ENCODE data around the gene EFHC2.

EFHC2 gene

GRCh38 chrX:44241546-44241945, 101.9 kb downstream of the EFHC2 start:
- TF ChIP-seq JUND (IDR thresholded peaks at IDR 0.05; ENCODE audit: low read depth): no peak
- no peak for DNase-seq (ENCODE audit: low read depth in 1 of 2, low spot score in 1 of 2)
- in situ Hi-C loops (cut with HindIII; ENCODE audit: low pct_unique_long_range_greater_than_20kb, low sequenced_read_pairs): no loop called here

- in situ Hi-C loops (cut with HindIII; ENCODE audit: low pct_unique_long_range_greater_than_20kb, low sequenced_read_pairs): no loop called here
- no peak for TF ChIP-seq JUND (IDR thresholded peaks at IDR 0.05; ENCODE audit: low read depth)
- DNase-seq (ENCODE audit: low read depth in 1 of 2, low spot score in 1 of 2): no peak
Measured at GRCh38 chrX:44240036-44240435, 103.4 kb downstream of the EFHC2 start.

- no peak for DNase-seq (ENCODE audit: low read depth in 1 of 2, low spot score in 1 of 2)
- in situ Hi-C loops (cut with HindIII; ENCODE audit: low pct_unique_long_range_greater_than_20kb, low sequenced_read_pairs): no loop called here
- TF ChIP-seq JUND (IDR thresholded peaks at IDR 0.05; ENCODE audit: low read depth): no peak
Measured at GRCh38 chrX:44239036-44239435, 104.4 kb downstream of the EFHC2 start.

GRCh38 chrX:44235534-44235933, 107.9 kb downstream of the EFHC2 start:
- no peak for TF ChIP-seq JUND (IDR thresholded peaks at IDR 0.05; ENCODE audit: low read depth)
- DNase-seq (ENCODE audit: low read depth in 1 of 2, low spot score in 1 of 2): no peak
- in situ Hi-C loops (cut with HindIII; ENCODE audit: low pct_unique_long_range_greater_than_20kb, low sequenced_read_pairs): no loop called here

GRCh38 chrX:44234541-44234940, 108.9 kb downstream of the EFHC2 start:
- no peak for TF ChIP-seq JUND (IDR thresholded peaks at IDR 0.05; ENCODE audit: low read depth)
- no peak for DNase-seq (ENCODE audit: low read depth in 1 of 2, low spot score in 1 of 2)
- in situ Hi-C loops (cut with HindIII; ENCODE audit: low pct_unique_long_range_greater_than_20kb, low sequenced_read_pairs): no loop called here

- in situ Hi-C loops (cut with HindIII; ENCODE audit: low pct_unique_long_range_greater_than_20kb, low sequenced_read_pairs): no loop called here
- DNase-seq (ENCODE audit: low read depth in 1 of 2, low spot score in 1 of 2): no peak
- no peak for TF ChIP-seq JUND (IDR thresholded peaks at IDR 0.05; ENCODE audit: low read depth)
Measured at GRCh38 chrX:44234116-44234515, 109.4 kb downstream of the EFHC2 start.

- DNase-seq (ENCODE audit: low read depth in 1 of 2, low spot score in 1 of 2): no peak
- in situ Hi-C loops (cut with HindIII; ENCODE audit: low pct_unique_long_range_greater_than_20kb, low sequenced_read_pairs): no loop called here
- TF ChIP-seq JUND (IDR thresholded peaks at IDR 0.05; ENCODE audit: low read depth): no peak
Measured at GRCh38 chrX:44232081-44232480, 111.4 kb downstream of the EFHC2 start.

GRCh38 chrX:44228621-44229020, 114.9 kb downstream of the EFHC2 start:
- in situ Hi-C loops (cut with HindIII; ENCODE audit: low pct_unique_long_range_greater_than_20kb, low sequenced_read_pairs): no loop called here
- TF ChIP-seq JUND (IDR thresholded peaks at IDR 0.05; ENCODE audit: low read depth): no peak
- no peak for DNase-seq (ENCODE audit: low read depth in 1 of 2, low spot score in 1 of 2)

- DNase-seq (ENCODE audit: low read depth in 1 of 2, low spot score in 1 of 2): no peak
- in situ Hi-C loops (cut with HindIII; ENCODE audit: low pct_unique_long_range_greater_than_20kb, low sequenced_read_pairs): no loop called here
- no peak for TF ChIP-seq JUND (IDR thresholded peaks at IDR 0.05; ENCODE audit: low read depth)
Measured at GRCh38 chrX:44227991-44228390, 115.5 kb downstream of the EFHC2 start.

GRCh38 chrX:44225667-44226066, 117.8 kb downstream of the EFHC2 start:
- in situ Hi-C loops (cut with HindIII; ENCODE audit: low pct_unique_long_range_greater_than_20kb, low sequenced_read_pairs): no loop called here
- TF ChIP-seq JUND (IDR thresholded peaks at IDR 0.05; ENCODE audit: low read depth): no peak
- no peak for DNase-seq (ENCODE audit: low read depth in 1 of 2, low spot score in 1 of 2)

- in situ Hi-C loops (cut with HindIII; ENCODE audit: low pct_unique_long_range_greater_than_20kb, low sequenced_read_pairs): no loop called here
- DNase-seq (ENCODE audit: low read depth in 1 of 2, low spot score in 1 of 2): no peak
- no peak for TF ChIP-seq JUND (IDR thresholded peaks at IDR 0.05; ENCODE audit: low read depth)
Measured at GRCh38 chrX:44224760-44225159, 118.7 kb downstream of the EFHC2 start.

GRCh38 chrX:44223150-44223549, 120.3 kb downstream of the EFHC2 start:
- TF ChIP-seq JUND (IDR thresholded peaks at IDR 0.05; ENCODE audit: low read depth): no peak
- in situ Hi-C loops (cut with HindIII; ENCODE audit: low pct_unique_long_range_greater_than_20kb, low sequenced_read_pairs): no loop called here
- peak in 1 of 2 experiments; percentile 67 for DNase-seq (ENCODE audit: low read depth in 1 of 2, low spot score in 1 of 2)

GRCh38 chrX:44218465-44218864, 125.0 kb downstream of the EFHC2 start:
- no peak for TF ChIP-seq JUND (IDR thresholded peaks at IDR 0.05; ENCODE audit: low read depth)

GRCh38 chrX:44216171-44216570, 127.3 kb downstream of the EFHC2 start:
- in situ Hi-C loops (cut with HindIII; ENCODE audit: low pct_unique_long_range_greater_than_20kb, low sequenced_read_pairs): no loop called here
- no peak for DNase-seq (ENCODE audit: low read depth in 1 of 2, low spot score in 1 of 2)
- no peak for TF ChIP-seq JUND (IDR thresholded peaks at IDR 0.05; ENCODE audit: low read depth)

More at GRCh38 chrX:44218465-44218864, 125.0 kb downstream of the EFHC2 start:
- in situ Hi-C loops (cut with HindIII; ENCODE audit: low pct_unique_long_range_greater_than_20kb, low sequenced_read_pairs): no loop called here
- DNase-seq (ENCODE audit: low read depth in 1 of 2, low spot score in 1 of 2): no peak
